ENCODE results near the gene ENTPD3.

Gene ENTPD3

DNA sequence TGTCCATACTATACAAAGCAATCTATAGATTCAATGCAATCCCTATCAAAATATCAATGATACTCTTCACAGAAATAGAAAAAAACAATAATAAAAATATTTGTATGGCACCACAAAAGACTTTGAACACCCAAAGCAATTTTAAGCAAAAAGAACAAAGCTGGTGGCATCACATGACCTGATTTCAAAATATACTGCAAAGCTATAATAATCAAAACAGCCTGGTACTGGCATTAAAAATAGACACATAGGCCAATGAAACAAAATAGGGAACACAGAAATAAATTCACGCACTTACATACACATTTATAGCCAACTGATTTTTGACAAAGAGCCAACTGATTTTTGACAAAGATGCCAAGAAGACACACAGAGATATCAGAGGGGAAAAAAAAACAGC lies 9.2 kb upstream of the ENTPD3 start:
- in situ Hi-C loops (cut with HindIII; ENCODE audit: low pct_ligation_motif_present, low sequenced_read_pairs), result no loop called here
- TF ChIP-seq, protein P1, sequence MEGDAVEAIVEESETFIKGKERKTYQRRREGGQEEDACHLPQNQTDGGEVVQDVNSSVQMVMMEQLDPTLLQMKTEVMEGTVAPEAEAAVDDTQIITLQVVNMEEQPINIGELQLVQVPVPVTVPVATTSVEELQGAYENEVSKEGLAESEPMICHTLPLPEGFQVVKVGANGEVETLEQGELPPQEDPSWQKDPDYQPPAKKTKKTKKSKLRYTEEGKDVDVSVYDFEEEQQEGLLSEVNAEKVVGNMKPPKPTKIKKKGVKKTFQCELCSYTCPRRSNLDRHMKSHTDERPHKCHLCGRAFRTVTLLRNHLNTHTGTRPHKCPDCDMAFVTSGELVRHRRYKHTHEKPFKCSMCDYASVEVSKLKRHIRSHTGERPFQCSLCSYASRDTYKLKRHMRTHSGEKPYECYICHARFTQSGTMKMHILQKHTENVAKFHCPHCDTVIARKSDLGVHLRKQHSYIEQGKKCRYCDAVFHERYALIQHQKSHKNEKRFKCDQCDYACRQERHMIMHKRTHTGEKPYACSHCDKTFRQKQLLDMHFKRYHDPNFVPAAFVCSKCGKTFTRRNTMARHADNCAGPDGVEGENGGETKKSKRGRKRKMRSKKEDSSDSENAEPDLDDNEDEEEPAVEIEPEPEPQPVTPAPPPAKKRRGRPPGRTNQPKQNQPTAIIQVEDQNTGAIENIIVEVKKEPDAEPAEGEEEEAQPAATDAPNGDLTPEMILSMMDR (IDR thresholded peaks at IDR 0.05; ENCODE audit: low read depth, low read length, missing control alignments), result no peak
- Histone ChIP-seq H3K27ac (no peak overlapping the region), H3K27me3 (replicated peaks) (no peaks in the 10 kb centered on the region), H3K36me3 (replicated peaks) (no peaks in the 10 kb centered on the region), H3K4me3 (ENCODE audit: low read depth, low read length) (no peak overlapping the region)
- DNase-seq, result no peak

GRCh38 chr3:40379674-40380306 lies 7.2 kb upstream of the ENTPD3 start:
- in situ Hi-C loops (cut with HindIII; ENCODE audit: low pct_ligation_motif_present, low sequenced_read_pairs), result no loop called here
- TF ChIP-seq, protein P1 (IDR thresholded peaks at IDR 0.05; ENCODE audit: low read depth, low read length, missing control alignments), result no peak

GRCh38 chr3:40381904-40382616 lies 4.9 kb upstream of the ENTPD3 start:
- TF ChIP-seq, protein P1 (IDR thresholded peaks at IDR 0.05; ENCODE audit: low read depth, low read length, missing control alignments), result no peak
- Histone ChIP-seq H3K36me3 (replicated peaks) (no peaks in the 10 kb centered on the region), H3K4me3 (ENCODE audit: low read depth, low read length) (no peak overlapping the region), H3K27ac (no peak overlapping the region), H3K27me3 (replicated peaks) (no peaks in the 10 kb centered on the region)
- in situ Hi-C loops (cut with HindIII; ENCODE audit: low pct_ligation_motif_present, low sequenced_read_pairs), result no loop called here
- no peak for DNase-seq

More at GRCh38 chr3:40379674-40380306, 7.2 kb upstream of the ENTPD3 start:
- H3K27ac ChIP-seq, result no peak overlapping the region
- H3K27me3 ChIP-seq (replicated peaks), result no peaks in the 10 kb centered on the region
- H3K4me3 ChIP-seq (ENCODE audit: low read depth, low read length), result no peak overlapping the region
- H3K36me3 ChIP-seq (replicated peaks), result no peaks in the 10 kb centered on the region
- DNase-seq, result no peak

DNA sequence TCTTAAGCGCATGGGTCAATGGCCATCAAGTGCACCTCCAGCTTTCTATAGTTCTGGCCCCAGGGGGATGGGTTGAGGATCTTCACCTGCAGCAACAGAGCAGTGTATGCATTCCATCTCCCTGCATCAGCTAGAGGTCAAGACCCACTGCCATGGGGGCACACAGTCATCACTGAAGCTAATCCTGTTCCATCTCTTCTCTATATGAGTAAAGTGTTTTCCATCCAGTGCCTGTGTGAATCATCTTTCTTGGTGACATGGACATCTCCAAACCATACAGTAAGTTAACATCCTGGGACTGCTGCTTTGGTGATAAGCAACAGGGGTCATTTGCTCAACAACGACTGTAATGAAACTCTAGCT lies 4.4 kb upstream of the ENTPD3 start:
- H3K36me3 ChIP-seq (replicated peaks), result no peaks in the 10 kb centered on the region
- no peak overlapping the region for H3K27ac ChIP-seq
- TF ChIP-seq, protein P1 (IDR thresholded peaks at IDR 0.05; ENCODE audit: low read depth, low read length, missing control alignments), result no peak
- in situ Hi-C loops (cut with HindIII; ENCODE audit: low pct_ligation_motif_present, low sequenced_read_pairs), result no loop called here
- no peak overlapping the region for H3K4me3 ChIP-seq (ENCODE audit: low read depth, low read length)
- no peaks in the 10 kb centered on the region for H3K27me3 ChIP-seq (replicated peaks)
- DNase-seq, result no peak

GRCh38 chr3:40386213-40386612 lies 771 bp upstream of the ENTPD3 start:
- Histone ChIP-seq H3K4me3 (ENCODE audit: low read depth, low read length) (no peak overlapping the region), H3K27ac (no peak overlapping the region), H3K36me3 (replicated peaks) (no peaks in the 10 kb centered on the region), H3K27me3 (replicated peaks) (no peaks in the 10 kb centered on the region)
- in situ Hi-C loops (cut with HindIII; ENCODE audit: low pct_ligation_motif_present, low sequenced_read_pairs), result no loop called here
- TF ChIP-seq, protein P1 (IDR thresholded peaks at IDR 0.05; ENCODE audit: low read depth, low read length, missing control alignments), result no peak
- DNase-seq, result no peak

Data from brain microvascular endothelial cell (primary cell).